ENCODE results near the gene ARRB2. TPM values are rescaled to one million over a fixed set of nuclear protein-coding genes. Genes with fewer than 3 reads are reported as not detected.

The ARRB2 gene
- total RNA-seq, 4 donors from 2014 or later = 4.4 to 24.8 (median 10.1) TPM

DNA sequence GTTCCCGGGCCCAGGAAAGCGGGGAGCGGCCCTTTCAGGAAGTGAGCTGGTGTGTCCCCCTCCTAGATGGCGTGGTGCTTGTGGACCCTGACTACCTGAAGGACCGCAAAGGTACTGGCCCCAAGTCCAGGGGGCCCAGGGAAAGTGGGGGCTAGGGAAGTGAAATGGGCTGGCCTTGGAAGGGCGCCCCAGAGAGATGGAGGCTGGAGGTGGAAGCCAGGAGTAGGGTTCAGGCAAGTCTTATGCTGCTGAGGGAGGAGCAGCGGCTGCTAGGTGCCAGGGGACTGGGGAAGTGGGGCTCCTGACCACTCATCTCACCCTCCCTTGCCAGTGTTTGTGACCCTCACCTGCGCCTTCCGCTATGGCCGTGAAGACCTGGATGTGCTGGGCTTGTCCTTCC, 5.6 kb downstream of the ARRB2 start:
- H3K27ac ChIP-seq = no peak overlapping the region
- H3K36me3 ChIP-seq = peaks cover 0 to 50% (median 7%) of the 10 kb centered on the region in 3 donors
- 96 to 98% methylated on average over 4 to 5 of the region's 10 CpGs for WGBS, 2 donors
- DNase-seq = no peak
- intact Hi-C loops (cut with DNase I) = no loop called here
- TF ChIP-seq POLR2A (IDR thresholded peaks at IDR 0.05) = no peak
- TF ChIP-seq, protein P1, sequence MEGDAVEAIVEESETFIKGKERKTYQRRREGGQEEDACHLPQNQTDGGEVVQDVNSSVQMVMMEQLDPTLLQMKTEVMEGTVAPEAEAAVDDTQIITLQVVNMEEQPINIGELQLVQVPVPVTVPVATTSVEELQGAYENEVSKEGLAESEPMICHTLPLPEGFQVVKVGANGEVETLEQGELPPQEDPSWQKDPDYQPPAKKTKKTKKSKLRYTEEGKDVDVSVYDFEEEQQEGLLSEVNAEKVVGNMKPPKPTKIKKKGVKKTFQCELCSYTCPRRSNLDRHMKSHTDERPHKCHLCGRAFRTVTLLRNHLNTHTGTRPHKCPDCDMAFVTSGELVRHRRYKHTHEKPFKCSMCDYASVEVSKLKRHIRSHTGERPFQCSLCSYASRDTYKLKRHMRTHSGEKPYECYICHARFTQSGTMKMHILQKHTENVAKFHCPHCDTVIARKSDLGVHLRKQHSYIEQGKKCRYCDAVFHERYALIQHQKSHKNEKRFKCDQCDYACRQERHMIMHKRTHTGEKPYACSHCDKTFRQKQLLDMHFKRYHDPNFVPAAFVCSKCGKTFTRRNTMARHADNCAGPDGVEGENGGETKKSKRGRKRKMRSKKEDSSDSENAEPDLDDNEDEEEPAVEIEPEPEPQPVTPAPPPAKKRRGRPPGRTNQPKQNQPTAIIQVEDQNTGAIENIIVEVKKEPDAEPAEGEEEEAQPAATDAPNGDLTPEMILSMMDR (IDR thresholded peaks at IDR 0.05) = no peak
- H3K9me3 ChIP-seq = no peaks in the 10 kb centered on the region
- H3K27me3 ChIP-seq = no peaks in the 10 kb centered on the region
- peaks cover 2 to 34% (median 13%) of the 10 kb centered on the region in 3 donors for H3K4me1 ChIP-seq
- no peak overlapping the region for H3K4me3 ChIP-seq

DNA sequence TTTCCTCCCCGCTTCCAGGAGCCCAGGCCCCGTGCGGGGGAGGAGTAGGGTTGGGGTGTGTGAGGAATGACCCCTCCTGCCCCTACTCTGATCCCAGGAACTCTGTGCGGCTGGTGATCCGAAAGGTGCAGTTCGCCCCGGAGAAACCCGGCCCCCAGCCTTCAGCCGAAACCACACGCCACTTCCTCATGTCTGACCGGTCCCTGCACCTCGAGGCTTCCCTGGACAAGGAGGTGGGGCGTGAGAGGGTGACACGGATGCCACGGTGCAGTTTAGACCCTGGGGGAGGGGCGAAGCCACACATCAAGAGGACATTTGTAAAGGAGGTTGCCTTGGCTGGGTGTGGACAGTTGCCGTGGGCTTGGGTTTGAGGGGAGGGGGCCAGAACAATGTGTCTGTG, 7.4 kb downstream of the ARRB2 start:
- H3K4me3 ChIP-seq = no peak overlapping the region
- H3K36me3 ChIP-seq = peaks cover 0 to 50% (median 7%) of the 10 kb centered on the region in 3 donors
- TF ChIP-seq POLR2A (IDR thresholded peaks at IDR 0.05) = no peak
- TF ChIP-seq, protein P1 (IDR thresholded peaks at IDR 0.05) = no peak
- 85% methylated on average over 15 of the region's 17 CpGs; no CpG with 5 or more reads in 1 of the 2 donors for WGBS, 2 donors
- peaks cover 0 to 24% (median 4%) of the 10 kb centered on the region in 3 donors for H3K4me1 ChIP-seq
- no peak for DNase-seq
- H3K27ac ChIP-seq = no peak overlapping the region
- H3K27me3 ChIP-seq = no peaks in the 10 kb centered on the region
- H3K9me3 ChIP-seq = no peaks in the 10 kb centered on the region
- intact Hi-C loops (cut with DNase I) = no loop called here

DNA sequence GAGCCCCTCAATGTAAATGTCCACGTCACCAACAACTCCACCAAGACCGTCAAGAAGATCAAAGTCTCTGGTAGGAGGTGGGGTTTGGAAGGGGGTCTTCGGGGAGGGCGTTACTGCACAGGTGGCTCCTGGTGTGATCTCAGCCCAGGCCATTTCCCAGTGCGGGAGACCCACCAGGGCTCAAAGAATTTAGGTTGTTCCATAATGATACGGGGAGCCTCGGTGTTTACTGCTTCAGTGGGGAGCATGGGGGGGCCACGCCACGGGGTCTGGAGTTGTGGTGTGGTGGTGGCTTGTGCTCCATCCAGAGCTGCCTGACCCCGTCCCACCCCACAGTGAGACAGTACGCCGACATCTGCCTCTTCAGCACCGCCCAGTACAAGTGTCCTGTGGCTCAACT, 7.8 kb downstream of the ARRB2 start:
- Histone ChIP-seq H3K27me3 (no peaks in the 10 kb centered on the region), H3K36me3 (peaks cover 0 to 50% (median 7%) of the 10 kb centered on the region in 3 donors), H3K4me1 (peaks cover 0 to 21% (median 4%) of the 10 kb centered on the region in 3 donors), H3K9me3 (no peaks in the 10 kb centered on the region), H3K4me3 (no peak overlapping the region), H3K27ac (no peak overlapping the region)
- 88 to 99% methylated on average over 9 to 13 of the region's 13 CpGs for WGBS, 2 donors
- no peak for DNase-seq
- intact Hi-C loops (cut with DNase I) = no loop called here
- no peak for TF ChIP-seq POLR2A (IDR thresholded peaks at IDR 0.05)
- TF ChIP-seq, protein P1 (IDR thresholded peaks at IDR 0.05) = no peak

DNA sequence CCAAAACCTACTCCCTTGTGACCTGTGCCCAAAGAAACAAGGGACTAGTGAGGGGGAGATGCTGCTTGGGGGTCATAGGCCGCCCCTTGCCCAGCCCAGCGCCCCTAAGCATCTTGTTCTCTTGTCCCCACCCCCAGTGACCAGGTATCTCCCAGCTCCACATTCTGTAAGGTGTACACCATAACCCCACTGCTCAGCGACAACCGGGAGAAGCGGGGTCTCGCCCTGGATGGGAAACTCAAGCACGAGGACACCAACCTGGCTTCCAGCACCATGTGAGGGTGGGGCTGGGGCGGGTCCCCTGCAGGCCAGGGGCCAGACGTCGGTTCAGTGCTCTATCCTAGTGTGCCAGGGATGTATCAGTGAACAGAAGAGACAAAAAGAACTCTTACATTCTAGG, 8.7 kb downstream of the ARRB2 start:
- no peak for DNase-seq
- 49 to 67% methylated on average over 2 to 3 of the region's 10 CpGs for WGBS, 2 donors
- Histone ChIP-seq H3K4me1 (peaks cover 0 to 16% (median 4%) of the 10 kb centered on the region in 3 donors), H3K27ac (no peak overlapping the region), H3K36me3 (peaks cover 0 to 50% (median 7%) of the 10 kb centered on the region in 3 donors), H3K9me3 (no peaks in the 10 kb centered on the region), H3K4me3 (no peak overlapping the region), H3K27me3 (no peaks in the 10 kb centered on the region)
- TF ChIP-seq POLR2A (IDR thresholded peaks at IDR 0.05) = no peak
- TF ChIP-seq, protein P1 (IDR thresholded peaks at IDR 0.05) = no peak
- intact Hi-C loops (cut with DNase I) = no loop called here

DNA sequence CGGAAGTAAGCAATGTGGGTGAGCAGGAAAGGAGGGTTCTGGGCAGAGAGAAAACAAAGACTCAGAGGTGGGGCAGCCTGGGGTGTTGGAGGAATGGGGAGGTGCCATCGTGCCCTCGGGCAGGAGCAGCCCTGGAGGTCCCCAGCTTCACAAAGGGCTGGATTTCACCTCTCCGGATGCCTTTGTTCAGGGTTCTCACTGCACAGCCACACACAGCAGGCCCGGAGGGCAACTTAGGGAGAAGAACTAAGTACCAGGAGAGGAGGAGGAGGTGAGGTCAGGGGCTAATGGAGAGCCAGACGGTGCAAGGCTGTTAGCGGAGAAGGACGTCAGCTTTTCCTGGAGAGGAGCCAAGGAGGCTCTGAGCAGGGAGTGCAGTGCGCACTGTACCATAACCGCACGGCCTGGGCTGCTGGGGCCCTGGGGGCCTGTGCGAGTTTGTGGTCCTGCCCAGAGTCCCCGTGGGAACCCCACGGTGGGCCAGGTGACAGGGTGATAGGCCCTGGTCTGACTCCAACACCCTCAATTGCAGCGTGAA, 9.3 kb downstream of the ARRB2 start:
- H3K9me3 ChIP-seq = no peaks in the 10 kb centered on the region
- intact Hi-C loops (cut with DNase I) = no loop called here
- H3K27ac ChIP-seq = no peak overlapping the region
- no peaks in the 10 kb centered on the region for H3K27me3 ChIP-seq
- peaks cover 0 to 50% (median 7%) of the 10 kb centered on the region in 3 donors for H3K36me3 ChIP-seq
- no peak for DNase-seq
- TF ChIP-seq, protein P1 (IDR thresholded peaks at IDR 0.05) = no peak
- no peak for TF ChIP-seq POLR2A (IDR thresholded peaks at IDR 0.05)
- 65 to 73% methylated on average over 12 to 13 of the region's 15 CpGs for WGBS, 2 donors
- H3K4me3 ChIP-seq = no peak overlapping the region
- H3K4me1 ChIP-seq = peaks cover 0 to 16% (median 4%) of the 10 kb centered on the region in 3 donors

All from esophagus squamous epithelium (tissue), 5 donors.